ENCODE results near the gene TRPC1. TPM values are rescaled to one million over a fixed set of nuclear protein-coding genes. Genes with fewer than 3 reads are reported as not detected.
A peak's percentile ranks its signal among the peaks of the same experiment; 100 is the strongest.

Gene TRPC1
- polyA plus RNA-seq, 1 donor (not counting 4 experiments of a cell fraction or from before 2014, with no cell fraction given), result 9.1 TPM

- dilution Hi-C loops (cut with MboI; ENCODE audit: extremely low pct_ligation_motif_present, low sequenced_read_pairs), result no loop called here
- no peak overlapping the region for H3K9ac ChIP-seq (ENCODE audit: control insufficient read depth, extremely low read depth, insufficient read depth, low read length)
- H3K9me1 ChIP-seq (ENCODE audit: control insufficient read depth, extremely low read depth, insufficient read depth, low read length), result no peaks in the 10 kb centered on the region
- no peak for DNase-seq (ENCODE audit: low read depth, low spot score)
- TF ChIP-seq CTCF (optimal IDR thresholded peaks at IDR 0.05 in 1 of 3, IDR thresholded peaks at IDR 0.05 in 1 of 3, conservative IDR thresholded peaks at IDR 0.05 in 1 of 3; ENCODE audit: extremely low read depth in 1 of 3, insufficient read depth in 2 of 3, low read length in 3 of 3) (no peak), EZH2 (IDR thresholded peaks at IDR 0.05; ENCODE audit: low read length) (no peak)
- H3K4me3 ChIP-seq (ENCODE audit: control insufficient read depth in 2 of 3, extremely low read depth in 1 of 3, insufficient read depth in 2 of 3, low read depth in 1 of 3, low read length in 3 of 3), result no peak overlapping the region
- H4K20me1 ChIP-seq (ENCODE audit: control insufficient read depth, extremely low read depth, insufficient read depth, low read length), result no peaks in the 10 kb centered on the region
- H2AFZ ChIP-seq (ENCODE audit: control insufficient read depth, low read length), result peak overlapping the region; percentile 27
- no peaks in the 10 kb centered on the region for H3K9me3 ChIP-seq (ENCODE audit: control insufficient read depth, low read depth, low read length)
- no peak overlapping the region for H3K27ac ChIP-seq (ENCODE audit: control insufficient read depth, insufficient read depth, low read length)
- no peaks in the 10 kb centered on the region for H3K27me3 ChIP-seq (ENCODE audit: control insufficient read depth, extremely low read depth, insufficient read depth, low read length)
- H3K4me2 ChIP-seq (ENCODE audit: control insufficient read depth, extremely low read depth, insufficient read depth, low read depth, low read length), result peak overlapping the region; percentile 27
- H3K4me1 ChIP-seq (ENCODE audit: control insufficient read depth, extremely low read depth, insufficient read depth, low read length), result peaks cover 19% of the 10 kb centered on the region
- peak; percentile 52 for FAIRE-seq
- H3K36me3 ChIP-seq (ENCODE audit: control insufficient read depth in 2 of 2, extremely low read depth in 1 of 2, insufficient read depth in 2 of 2, low read length in 2 of 2), result no peaks in the 10 kb centered on the region
- no peaks in the 10 kb centered on the region for H3K79me2 ChIP-seq (ENCODE audit: control insufficient read depth, insufficient read depth, low read length)
Observed at GRCh38 chr3:142694225-142694624, 29.6 kb upstream of the TRPC1 start.

GRCh38 chr3:142705198-142705597, 18.6 kb upstream of the TRPC1 start:
- Histone ChIP-seq H3K36me3 (ENCODE audit: control insufficient read depth in 2 of 2, extremely low read depth in 1 of 2, insufficient read depth in 2 of 2, low read length in 2 of 2) (no peaks in the 10 kb centered on the region), H3K4me1 (ENCODE audit: control insufficient read depth, extremely low read depth, insufficient read depth, low read length) (no peaks in the 10 kb centered on the region), H3K27me3 (ENCODE audit: control insufficient read depth, extremely low read depth, insufficient read depth, low read length) (no peaks in the 10 kb centered on the region), H3K27ac (ENCODE audit: control insufficient read depth, insufficient read depth, low read length) (no peak overlapping the region), H2AFZ (ENCODE audit: control insufficient read depth, low read length) (no peak overlapping the region), H3K79me2 (ENCODE audit: control insufficient read depth, insufficient read depth, low read length) (no peaks in the 10 kb centered on the region), H3K4me2 (ENCODE audit: control insufficient read depth, extremely low read depth, insufficient read depth, low read depth, low read length) (no peak overlapping the region), H4K20me1 (ENCODE audit: control insufficient read depth, extremely low read depth, insufficient read depth, low read length) (no peaks in the 10 kb centered on the region), H3K9me3 (ENCODE audit: control insufficient read depth, low read depth, low read length) (no peaks in the 10 kb centered on the region), H3K4me3 (ENCODE audit: control insufficient read depth in 2 of 3, extremely low read depth in 1 of 3, insufficient read depth in 2 of 3, low read depth in 1 of 3, low read length in 3 of 3) (no peak overlapping the region), H3K9me1 (ENCODE audit: control insufficient read depth, extremely low read depth, insufficient read depth, low read length) (no peaks in the 10 kb centered on the region), H3K9ac (ENCODE audit: control insufficient read depth, extremely low read depth, insufficient read depth, low read length) (no peak overlapping the region)
- no peak for DNase-seq (ENCODE audit: low read depth, low spot score)
- FAIRE-seq, result no peak
- TF ChIP-seq CTCF (optimal IDR thresholded peaks at IDR 0.05 in 1 of 3, IDR thresholded peaks at IDR 0.05 in 1 of 3, conservative IDR thresholded peaks at IDR 0.05 in 1 of 3; ENCODE audit: extremely low read depth in 1 of 3, insufficient read depth in 2 of 3, low read length in 3 of 3), result no peak
- no peak for TF ChIP-seq EZH2 (IDR thresholded peaks at IDR 0.05; ENCODE audit: low read length)
- dilution Hi-C loops (cut with MboI; ENCODE audit: extremely low pct_ligation_motif_present, low sequenced_read_pairs), result no loop called here

All from keratinocyte (primary cell).